ENCODE measurements around the gene NDUFS2. TPM values are rescaled to one million over a fixed set of nuclear protein-coding genes. Genes with fewer than 3 reads are reported as not detected.
A peak's percentile ranks its signal among the peaks of the same experiment; 100 is the strongest.

Gene NDUFS2
- total RNA-seq, result 100 to 1,000 TPM in 3 of 4 donors, 10 to 100 TPM in 1; 88.7 to 127 (median 106) TPM

DNA sequence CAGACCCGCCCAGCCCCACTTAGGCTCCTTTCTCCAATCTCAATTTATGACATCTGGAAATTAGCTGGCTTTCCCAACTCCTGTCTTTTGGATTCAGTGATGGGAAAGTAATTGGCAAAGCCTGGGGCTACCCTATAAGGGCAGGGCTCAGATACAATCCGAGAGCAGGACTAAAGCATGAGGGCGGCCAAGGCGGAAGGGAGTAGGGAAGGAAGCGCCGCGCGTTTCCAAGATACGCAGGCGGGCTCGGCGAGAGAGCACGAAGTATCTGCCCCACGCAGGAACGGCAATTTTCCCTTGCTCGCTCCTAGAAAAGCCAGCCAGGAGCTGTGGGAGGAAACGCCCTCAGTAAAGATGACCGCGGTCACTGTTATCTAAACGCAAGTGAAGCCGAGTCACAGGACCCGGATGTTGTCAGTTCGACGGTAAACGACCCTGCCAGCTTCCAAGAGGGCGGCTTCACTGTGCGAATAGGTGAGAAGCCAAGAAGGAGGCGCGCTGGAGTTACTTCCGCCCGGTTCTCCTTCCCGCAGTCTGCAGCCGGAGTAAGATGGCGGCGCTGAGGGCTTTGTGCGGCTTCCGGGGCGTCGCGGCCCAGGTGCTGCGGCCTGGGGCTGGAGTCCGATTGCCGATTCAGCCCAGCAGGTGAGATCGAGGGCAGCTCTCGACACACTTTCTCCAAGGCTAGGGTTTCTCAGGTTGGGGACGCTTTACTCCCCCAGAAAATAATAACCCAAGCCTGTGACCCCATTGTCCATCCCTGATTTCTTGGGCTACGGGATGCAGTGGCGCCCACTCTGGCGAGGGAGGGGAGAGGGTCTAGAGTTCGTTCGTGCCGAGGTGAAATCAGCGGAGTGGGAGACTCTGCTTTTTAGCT lies at the start of gene NDUFS2:
Gene NDUFS2, plus strand, starts transcription at position 532 of the 877 bp plus-strand sequence. Its CDS starts 19 bp downstream, at position 551.
- 1% methylated on average over 42 to 51 of the region's 53 CpGs for WGBS, 2 donors
- H3K4me3 ChIP-seq (ENCODE audit: low read depth, poor library complexity, severe bottlenecking), result peak within 1 kb of the TSS; percentile 66
- intact Hi-C loops (cut with DNase I; ENCODE audit: low total_unique reads), result no loop called here
- TF ChIP-seq, protein P1, sequence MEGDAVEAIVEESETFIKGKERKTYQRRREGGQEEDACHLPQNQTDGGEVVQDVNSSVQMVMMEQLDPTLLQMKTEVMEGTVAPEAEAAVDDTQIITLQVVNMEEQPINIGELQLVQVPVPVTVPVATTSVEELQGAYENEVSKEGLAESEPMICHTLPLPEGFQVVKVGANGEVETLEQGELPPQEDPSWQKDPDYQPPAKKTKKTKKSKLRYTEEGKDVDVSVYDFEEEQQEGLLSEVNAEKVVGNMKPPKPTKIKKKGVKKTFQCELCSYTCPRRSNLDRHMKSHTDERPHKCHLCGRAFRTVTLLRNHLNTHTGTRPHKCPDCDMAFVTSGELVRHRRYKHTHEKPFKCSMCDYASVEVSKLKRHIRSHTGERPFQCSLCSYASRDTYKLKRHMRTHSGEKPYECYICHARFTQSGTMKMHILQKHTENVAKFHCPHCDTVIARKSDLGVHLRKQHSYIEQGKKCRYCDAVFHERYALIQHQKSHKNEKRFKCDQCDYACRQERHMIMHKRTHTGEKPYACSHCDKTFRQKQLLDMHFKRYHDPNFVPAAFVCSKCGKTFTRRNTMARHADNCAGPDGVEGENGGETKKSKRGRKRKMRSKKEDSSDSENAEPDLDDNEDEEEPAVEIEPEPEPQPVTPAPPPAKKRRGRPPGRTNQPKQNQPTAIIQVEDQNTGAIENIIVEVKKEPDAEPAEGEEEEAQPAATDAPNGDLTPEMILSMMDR (IDR thresholded peaks at IDR 0.05), result no peak
- TF ChIP-seq POLR2A (IDR thresholded peaks at IDR 0.05), result peak in 1 of 2 donors; percentile 45
- peak; percentile 99 to 100 for DNase-seq (ENCODE audit: low spot score in 2 of 2)

DNA sequence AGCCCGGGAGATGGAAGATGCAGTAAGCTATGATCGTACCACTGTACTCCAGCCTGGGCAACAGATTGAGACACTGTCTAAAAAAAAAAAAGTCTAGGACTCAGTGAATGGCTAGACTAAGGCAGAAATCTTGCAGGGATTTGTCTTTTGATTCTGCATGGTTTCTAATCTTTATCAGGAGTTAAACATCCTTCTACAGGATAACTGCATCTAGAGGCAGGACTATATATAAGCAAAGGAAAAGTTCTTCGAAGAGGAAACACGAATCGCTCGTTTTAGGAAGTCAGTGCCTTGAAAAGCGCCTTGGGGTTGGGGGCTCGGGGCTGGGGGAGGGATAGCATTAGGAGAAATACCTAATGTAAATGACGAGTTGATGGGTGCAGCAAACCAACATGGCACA lies 49.0 kb upstream of the NDUFS2 start:
- no peak for DNase-seq (ENCODE audit: low spot score in 2 of 2)
- 21 to 24% methylated on average over 9 of the region's 9 CpGs for WGBS, 2 donors
- H3K4me3 ChIP-seq (ENCODE audit: low read depth, poor library complexity, severe bottlenecking), result no peak overlapping the region
- intact Hi-C loops (cut with DNase I; ENCODE audit: low total_unique reads), result no loop called here
- TF ChIP-seq POLR2A (IDR thresholded peaks at IDR 0.05), result no peak
- TF ChIP-seq, protein P1 (IDR thresholded peaks at IDR 0.05), result no peak

DNA sequence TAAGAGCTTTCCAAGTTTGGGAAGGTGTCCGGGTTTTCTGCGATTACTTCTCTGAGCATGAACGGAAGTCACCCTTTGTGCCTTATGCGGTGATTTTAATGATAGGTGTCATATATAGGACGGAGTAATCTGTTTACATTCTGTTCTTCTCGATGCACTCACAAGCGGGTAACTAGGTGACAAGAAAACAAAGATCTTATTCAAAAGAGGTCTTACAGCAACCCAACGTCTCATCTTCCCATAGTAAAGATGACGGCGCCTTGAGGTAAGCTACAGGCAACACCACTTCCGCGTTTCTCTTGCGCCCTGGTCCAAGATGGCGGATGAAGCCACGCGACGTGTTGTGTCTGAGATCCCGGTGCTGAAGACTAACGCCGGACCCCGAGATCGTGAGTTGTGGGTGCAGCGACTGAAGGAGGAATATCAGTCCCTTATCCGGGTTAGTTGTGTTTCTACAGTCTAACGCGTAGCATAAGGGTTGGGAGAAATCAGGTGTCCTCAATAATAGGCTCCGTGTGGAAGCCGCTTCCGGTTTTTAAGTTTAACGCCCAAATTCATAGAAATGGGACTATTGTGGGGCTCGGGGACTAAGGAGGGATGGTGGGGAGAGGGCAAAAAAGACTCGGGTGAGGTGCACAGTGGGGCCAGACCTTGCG lies 48.4 kb upstream of the NDUFS2 start, which contains the start of gene UFC1:
Gene UFC1, plus strand, starts transcription at position 297 of the 656 bp plus-strand sequence. Its CDS starts 20 bp downstream, at position 317.
- 1% methylated on average over 33 of the region's 33 CpGs for WGBS, 2 donors
- intact Hi-C loops (cut with DNase I; ENCODE audit: low total_unique reads), result no loop called here
- peak; percentile 83 to 95 for DNase-seq (ENCODE audit: low spot score in 2 of 2)

DNA sequence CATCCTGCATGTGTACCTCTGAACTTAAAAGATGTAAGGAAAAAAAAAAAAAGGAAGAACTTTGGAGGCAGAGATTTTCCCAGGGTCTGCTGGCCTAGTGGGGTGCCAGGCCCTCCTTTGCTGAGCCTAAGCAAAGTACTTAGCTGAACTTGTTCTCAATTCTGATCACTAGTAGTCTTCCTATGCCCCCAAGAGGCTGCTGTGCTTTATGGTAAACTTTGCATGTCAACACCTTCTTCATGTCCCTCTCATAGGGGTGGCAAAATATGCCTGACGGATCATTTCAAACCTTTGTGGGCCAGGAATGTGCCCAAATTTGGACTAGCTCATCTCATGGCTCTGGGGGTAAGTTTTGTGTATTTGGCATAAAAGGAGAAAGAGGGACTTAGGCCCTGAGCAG lies 44.3 kb upstream of the NDUFS2 start:
- TF ChIP-seq, protein P1 (IDR thresholded peaks at IDR 0.05), result no peak
- TF ChIP-seq POLR2A (IDR thresholded peaks at IDR 0.05), result no peak
- DNase-seq (ENCODE audit: low spot score in 2 of 2), result no peak
- intact Hi-C loops (cut with DNase I; ENCODE audit: low total_unique reads), result no loop called here
- 95 to 100% methylated on average over 1 of the region's 1 CpG for WGBS, 2 donors
- no peak overlapping the region for H3K4me3 ChIP-seq (ENCODE audit: low read depth, poor library complexity, severe bottlenecking)

More for the DNA sequence above, 48.4 kb upstream of the NDUFS2 start, which contains the start of gene UFC1:
- peak within 1 kb of the TSS; percentile 61 for H3K4me3 ChIP-seq (ENCODE audit: low read depth, poor library complexity, severe bottlenecking)
- TF ChIP-seq POLR2A (IDR thresholded peaks at IDR 0.05), result no peak
- TF ChIP-seq, protein P1 (IDR thresholded peaks at IDR 0.05), result no peak

DNA sequence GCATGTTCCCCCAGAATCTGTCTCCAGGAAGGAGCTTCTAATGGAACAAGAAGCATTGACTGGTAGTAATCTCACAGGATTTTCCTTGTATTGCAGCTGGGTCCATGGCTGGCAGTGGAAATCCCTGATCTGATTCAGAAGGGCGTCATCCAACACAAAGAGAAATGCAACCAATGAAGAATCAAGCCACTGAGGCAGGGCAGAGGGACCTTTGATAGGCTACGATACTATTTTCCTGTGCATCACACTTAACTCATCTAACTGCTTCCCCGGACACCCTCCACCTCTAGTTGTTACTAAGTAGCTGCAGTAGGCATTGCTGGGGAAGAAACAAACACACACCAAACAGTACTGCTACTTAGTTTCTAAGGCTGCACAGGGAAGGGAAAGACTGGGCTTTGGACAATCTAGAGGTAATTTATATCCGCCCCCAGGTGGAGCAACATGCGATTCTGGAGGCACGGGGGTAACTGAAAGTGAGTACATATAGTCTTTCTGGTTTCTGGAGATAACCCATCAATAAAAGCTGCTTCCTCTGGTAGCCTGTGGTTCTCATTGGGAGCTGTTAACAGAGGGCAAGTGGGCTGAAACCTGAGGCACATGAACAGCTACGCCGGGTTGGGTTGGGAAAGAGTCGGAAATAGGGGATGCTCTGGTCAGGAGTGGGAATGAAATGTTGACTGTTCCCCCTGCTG lies 43.7 kb upstream of the NDUFS2 start:
- intact Hi-C loops (cut with DNase I; ENCODE audit: low total_unique reads), result no loop called here
- 57 to 70% methylated on average over 9 of the region's 9 CpGs for WGBS, 2 donors
- H3K4me3 ChIP-seq (ENCODE audit: low read depth, poor library complexity, severe bottlenecking), result no peak overlapping the region
- TF ChIP-seq, protein P1 (IDR thresholded peaks at IDR 0.05), result no peak
- no peak for TF ChIP-seq POLR2A (IDR thresholded peaks at IDR 0.05)
- no peak for DNase-seq (ENCODE audit: low spot score in 2 of 2)

Data from lower leg skin (tissue), 4 donors.